GM12878 (cell line): ENCODE data around the gene NCF4. TPM values are rescaled to one million over a fixed set of nuclear protein-coding genes. Genes with fewer than 3 reads are reported as not detected.

Experiments
- CHD4 ChIP-seq: fragments of 200-600 bp; sonication (generic); IDR thresholded peaks from 2 replicates; pipeline ENCODE4 v1.6.1; 2016; ENCODE audit warnings: mild to moderate bottlenecking
- CREM ChIP-seq: IDR thresholded peaks from 2 replicates; pipeline ENCODE4 v1.6.1; 2014; ENCODE audit warnings: antibody characterized with exemption, low read depth
- E4F1 ChIP-seq: fragments of 450-650 bp; IDR thresholded peaks from 2 replicates; pipeline ENCODE4 v1.6.1; 2018; ENCODE audit warnings: borderline replicate concordance, mild to moderate bottlenecking; ENCODE audit not compliant: partially characterized antibody
- EP300 ChIP-seq, 2 experiments: fragments of 150-350 bp in 1 of 2; IDR thresholded peaks; 2 replicates each; pipeline ENCODE4 v1.6.1; 2011 to 2012; ENCODE audit warnings: low read depth in 2 of 2, low read length in 2 of 2, borderline replicate concordance in 1 of 2, improper control_type of control experiment in 1 of 2, inconsistent platforms in 1 of 2; ENCODE audit not compliant: control insufficient read depth in 1 of 2
- IRF3 ChIP-seq: fragments of 450-650 bp; IDR thresholded peaks from 2 replicates; pipeline ENCODE4 v1.6.1; 2014; ENCODE audit warnings: mild to moderate bottlenecking
- PAX8 ChIP-seq: fragments of 450-650 bp; IDR thresholded peaks from 2 replicates; pipeline ENCODE4 v1.6.1; 2017; ENCODE audit warnings: mild to moderate bottlenecking, moderate library complexity
- POLR2A ChIP-seq: IDR thresholded peaks from 2 replicates; pipeline ENCODE4 v1.6.1; 2011; ENCODE audit warnings: low read depth, mild to moderate bottlenecking, low read length
- POLR2AphosphoS5 ChIP-seq: IDR thresholded peaks from 2 replicates; pipeline ENCODE4 v1.6.1; 2011; ENCODE audit warnings: mild to moderate bottlenecking, low read length, inconsistent platforms
- RAD21 ChIP-seq: IDR thresholded peaks from 2 replicates; pipeline ENCODE4 v1.6.1; 2011; ENCODE audit warnings: mild to moderate bottlenecking, low read depth, low read length, moderate library complexity; ENCODE audit not compliant: insufficient read depth
- RCOR1 ChIP-seq: conservative IDR thresholded peaks from 2 replicates; pipeline ENCODE4 v1.6.1; 2012; ENCODE audit warnings: low read depth, low read length, improper control_type of control experiment
- SIN3A ChIP-seq: IDR thresholded peaks from 2 replicates; pipeline ENCODE4 v1.6.1; 2012; ENCODE audit warnings: low read depth, low read length, improper control_type of control experiment
- SMAD1 ChIP-seq: fragments of 450-650 bp; IDR thresholded peaks from 2 replicates; pipeline ENCODE4 v1.6.1; 2018; ENCODE audit warnings: mild to moderate bottlenecking, low read depth; ENCODE audit not compliant: partially characterized antibody
- TARDBP ChIP-seq: IDR thresholded peaks from 2 replicates; pipeline ENCODE4 v1.6.1; 2016; ENCODE audit warnings: borderline replicate concordance
- USF2 ChIP-seq: IDR thresholded peaks from 2 replicates; pipeline ENCODE4 v1.6.1; 2011; ENCODE audit warnings: low read depth, low read length, improper control_type of control experiment, borderline replicate concordance
- YBX1 ChIP-seq: fragments of 450-650 bp; IDR thresholded peaks from 2 replicates; pipeline ENCODE4 v1.6.1; 2016; ENCODE audit warnings: antibody characterized with exemption
- ZBTB33 ChIP-seq: fragments of 450-650 bp; IDR thresholded peaks from 2 replicates; pipeline ENCODE4 v1.6.1; 2017; ENCODE audit warnings: mild to moderate bottlenecking
- ZNF384 ChIP-seq: IDR thresholded peaks from 2 replicates; pipeline ENCODE4 v1.6.1; 2012; ENCODE audit warnings: low read depth, mild to moderate bottlenecking, low read length, improper control_type of control experiment, borderline replicate concordance
- ZZZ3 ChIP-seq: IDR thresholded peaks from 2 replicates; pipeline ENCODE4 v1.6.1; 2011; ENCODE audit warnings: low read depth; ENCODE audit not compliant: control insufficient read depth, insufficient read length
- polyA plus RNA-seq, 11 experiments: library from polyadenylated mRNA; depleted of rRNA in 4 of 11; unstranded in 6 of 11; stranded (reverse) in 5 of 11; fragments of >200 nt; fragmentation: Nextera tagmentation in 4 of 11; fragmentation: Illumina TruSeq in 1 of 11; extraction: Ambion mirVana in 4 of 11; extraction: Trizol in 1 of 11; gene quantifications; 1 replicate in 1 of 11; 2 replicates in 10 of 11; pipeline versions ENCODE4 v1.2.1 to v1.2.3, GENCODE V29; 2011 to 2016; ENCODE audit warnings: inconsistent platforms in 2 of 11, missing spikeins in 2 of 11, low read depth in 1 of 11
- total RNA-seq, 4 experiments: library from RNA; depleted of rRNA in 3 of 4; stranded (reverse); fragments of >200 nt in 3 of 4; fragmentation: Illumina TruSeq in 1 of 4; extraction: Trizol in 1 of 4; gene quantifications; 2 replicates each; pipeline versions ENCODE4 v1.2.1 to v1.2.3, GENCODE V29; 2013 to 2021
- TF ChIP-seq, protein P1 (sequence below): fragments of 450-650 bp; IDR thresholded peaks from 2 replicates; pipeline ENCODE4 v1.6.1; 2016; ENCODE audit warnings: mild to moderate bottlenecking
- TF ChIP-seq, protein P2 (sequence below): IDR thresholded peaks from 2 replicates; pipeline ENCODE4 v1.6.1; 2012; ENCODE audit warnings: low read depth, low read length, improper control_type of control experiment

The NCF4 gene
- total and polyA plus RNA-seq, 10 of the 15 experiments (the other 5 are each of a cell fraction or from before 2014, with no cell fraction given), result 22.9 to 136 (median 72.5) TPM

GRCh38 chr22:36860438-36860820 is 377 bp upstream of the NCF4 start (continued):
- TF ChIP-seq E4F1 (no peak), CREM (no peak), SIN3A (no peak), ZBTB33 (no peak), CHD4 (no peak), IRF3 (no peak), EP300 (IDR thresholded peaks at IDR 0.05; ENCODE audit: borderline replicate concordance in 1 of 2, control insufficient read depth in 1 of 2, low read depth in 2 of 2, low read length in 2 of 2) (no peak), TARDBP (no peak), SMAD1 (no peak), POLR2AphosphoS5 (no peak), RAD21 (no peak), YBX1 (no peak), PAX8 (no peak), USF2 (no peak), POLR2A (no peak), RCOR1 (0 out of 2 replicates have a peak, but pooled peaks have one; percentile 2), ZZZ3 (no peak), ZNF384 (no peak)
- TF ChIP-seq, protein P1, sequence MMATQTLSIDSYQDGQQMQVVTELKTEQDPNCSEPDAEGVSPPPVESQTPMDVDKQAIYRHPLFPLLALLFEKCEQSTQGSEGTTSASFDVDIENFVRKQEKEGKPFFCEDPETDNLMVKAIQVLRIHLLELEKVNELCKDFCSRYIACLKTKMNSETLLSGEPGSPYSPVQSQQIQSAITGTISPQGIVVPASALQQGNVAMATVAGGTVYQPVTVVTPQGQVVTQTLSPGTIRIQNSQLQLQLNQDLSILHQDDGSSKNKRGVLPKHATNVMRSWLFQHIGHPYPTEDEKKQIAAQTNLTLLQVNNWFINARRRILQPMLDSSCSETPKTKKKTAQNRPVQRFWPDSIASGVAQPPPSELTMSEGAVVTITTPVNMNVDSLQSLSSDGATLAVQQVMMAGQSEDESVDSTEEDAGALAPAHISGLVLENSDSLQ, result 0 out of 2 replicates have a peak, but pooled peaks have one; percentile 16
- TF ChIP-seq, protein P2, sequence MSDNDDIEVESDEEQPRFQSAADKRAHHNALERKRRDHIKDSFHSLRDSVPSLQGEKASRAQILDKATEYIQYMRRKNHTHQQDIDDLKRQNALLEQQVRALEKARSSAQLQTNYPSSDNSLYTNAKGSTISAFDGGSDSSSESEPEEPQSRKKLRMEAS, result no peak
